ENCODE measurements around the gene MAN2A2. TPM values are rescaled to one million over a fixed set of nuclear protein-coding genes. Genes with fewer than 3 reads are reported as not detected.

The MAN2A2 gene
- total and polyA plus RNA-seq, 9 of the 15 experiments (the other 6 are each of a cell fraction or from before 2014, with no cell fraction given): 7.3 to 151 (median 43.4) TPM

GRCh38 chr15:90868261-90868689, 34.8 kb upstream of the MAN2A2 start, which contains the start of gene FURIN (continued):
- TF ChIP-seq YY1 (IDR thresholded peaks at IDR 0.05; ENCODE audit: borderline replicate concordance in 1 of 3, control insufficient read depth in 1 of 3, extremely low read depth in 1 of 3, insufficient read depth in 3 of 3, insufficient read length in 1 of 3, insufficient replicate concordance in 2 of 3, low read depth in 1 of 3, low read length in 2 of 3) (peak in 1 of 3 experiments; percentile 30), SRSF7 (optimal IDR thresholded peaks at IDR 0.05; ENCODE audit: low read depth, low read length) (no peak), ESRRA (IDR thresholded peaks at IDR 0.05; ENCODE audit: borderline replicate concordance, low read depth) (no peak), RHOXF2B (CRISPR knock-in tag; conservative IDR thresholded peaks at IDR 0.05) (no peak), MEF2A (IDR thresholded peaks at IDR 0.05; ENCODE audit: control insufficient read depth, low read depth, low read length) (no peak), TEAD1 (CRISPR knock-in tag; IDR thresholded peaks at IDR 0.05) (no peak; a peak in 1 of 4 replicates), POLR2A (conservative IDR thresholded peaks at IDR 0.05) (0 out of 2 replicates have a peak, but pooled peaks have one; percentile 21), TBP (optimal IDR thresholded peaks at IDR 0.05; ENCODE audit: low read depth, low read length) (peak; percentile 61), TCF7L2 (IDR thresholded peaks at IDR 0.05; ENCODE audit: low read depth, low read length) (no peak), SRF (CRISPR knock-in tag; IDR thresholded peaks at IDR 0.05) (peak in 1 of 2 experiments; percentile 47; a peak in 1 of 4 replicates), CHD4 (IDR thresholded peaks at IDR 0.05; ENCODE audit: insufficient read depth, insufficient replicate concordance, low read depth, low read length, poor library complexity, severe bottlenecking) (no peak), MIER1 (IDR thresholded peaks at IDR 0.05; ENCODE audit: low read depth) (no peak), CREM (IDR thresholded peaks at IDR 0.05; ENCODE audit: low read depth) (peak; percentile 23; the same call in 1 of the 2 replicates), ZBTB26 (CRISPR knock-in tag; IDR thresholded peaks at IDR 0.05) (no peak), DDX20 (tag; IDR thresholded peaks at IDR 0.05; ENCODE audit: low read depth) (no peak), FOXJ3 (CRISPR knock-in tag; IDR thresholded peaks at IDR 0.05) (no peak), GABPB2 (CRISPR knock-in tag; conservative IDR thresholded peaks at IDR 0.05) (no peak), CSDE1 (IDR thresholded peaks at IDR 0.05) (no peak)
- TF ChIP-seq, protein P1, sequence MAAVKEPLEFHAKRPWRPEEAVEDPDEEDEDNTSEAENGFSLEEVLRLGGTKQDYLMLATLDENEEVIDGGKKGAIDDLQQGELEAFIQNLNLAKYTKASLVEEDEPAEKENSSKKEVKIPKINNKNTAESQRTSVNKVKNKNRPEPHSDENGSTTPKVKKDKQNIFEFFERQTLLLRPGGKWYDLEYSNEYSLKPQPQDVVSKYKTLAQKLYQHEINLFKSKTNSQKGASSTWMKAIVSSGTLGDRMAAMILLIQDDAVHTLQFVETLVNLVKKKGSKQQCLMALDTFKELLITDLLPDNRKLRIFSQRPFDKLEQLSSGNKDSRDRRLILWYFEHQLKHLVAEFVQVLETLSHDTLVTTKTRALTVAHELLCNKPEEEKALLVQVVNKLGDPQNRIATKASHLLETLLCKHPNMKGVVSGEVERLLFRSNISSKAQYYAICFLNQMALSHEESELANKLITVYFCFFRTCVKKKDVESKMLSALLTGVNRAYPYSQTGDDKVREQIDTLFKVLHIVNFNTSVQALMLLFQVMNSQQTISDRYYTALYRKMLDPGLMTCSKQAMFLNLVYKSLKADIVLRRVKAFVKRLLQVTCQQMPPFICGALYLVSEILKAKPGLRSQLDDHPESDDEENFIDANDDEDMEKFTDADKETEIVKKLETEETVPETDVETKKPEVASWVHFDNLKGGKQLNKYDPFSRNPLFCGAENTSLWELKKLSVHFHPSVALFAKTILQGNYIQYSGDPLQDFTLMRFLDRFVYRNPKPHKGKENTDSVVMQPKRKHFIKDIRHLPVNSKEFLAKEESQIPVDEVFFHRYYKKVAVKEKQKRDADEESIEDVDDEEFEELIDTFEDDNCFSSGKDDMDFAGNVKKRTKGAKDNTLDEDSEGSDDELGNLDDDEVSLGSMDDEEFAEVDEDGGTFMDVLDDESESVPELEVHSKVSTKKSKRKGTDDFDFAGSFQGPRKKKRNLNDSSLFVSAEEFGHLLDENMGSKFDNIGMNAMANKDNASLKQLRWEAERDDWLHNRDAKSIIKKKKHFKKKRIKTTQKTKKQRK (IDR thresholded peaks at IDR 0.05; ENCODE audit: borderline replicate concordance, low read depth, low read length): no peak
- TF ChIP-seq, protein P2, sequence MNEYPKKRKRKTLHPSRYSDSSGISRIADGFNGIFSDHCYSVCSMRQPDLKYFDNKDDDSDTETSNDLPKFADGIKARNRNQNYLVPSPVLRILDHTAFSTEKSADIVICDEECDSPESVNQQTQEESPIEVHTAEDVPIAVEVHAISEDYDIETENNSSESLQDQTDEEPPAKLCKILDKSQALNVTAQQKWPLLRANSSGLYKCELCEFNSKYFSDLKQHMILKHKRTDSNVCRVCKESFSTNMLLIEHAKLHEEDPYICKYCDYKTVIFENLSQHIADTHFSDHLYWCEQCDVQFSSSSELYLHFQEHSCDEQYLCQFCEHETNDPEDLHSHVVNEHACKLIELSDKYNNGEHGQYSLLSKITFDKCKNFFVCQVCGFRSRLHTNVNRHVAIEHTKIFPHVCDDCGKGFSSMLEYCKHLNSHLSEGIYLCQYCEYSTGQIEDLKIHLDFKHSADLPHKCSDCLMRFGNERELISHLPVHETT (CRISPR knock-in tag; conservative IDR thresholded peaks at IDR 0.05 in 1 of 2, IDR thresholded peaks at IDR 0.05 in 1 of 2): 0 out of 4 replicates have a peak, but pooled peaks of 1 of the 2 experiments have one; percentile 30
- TF ChIP-seq, protein P3, sequence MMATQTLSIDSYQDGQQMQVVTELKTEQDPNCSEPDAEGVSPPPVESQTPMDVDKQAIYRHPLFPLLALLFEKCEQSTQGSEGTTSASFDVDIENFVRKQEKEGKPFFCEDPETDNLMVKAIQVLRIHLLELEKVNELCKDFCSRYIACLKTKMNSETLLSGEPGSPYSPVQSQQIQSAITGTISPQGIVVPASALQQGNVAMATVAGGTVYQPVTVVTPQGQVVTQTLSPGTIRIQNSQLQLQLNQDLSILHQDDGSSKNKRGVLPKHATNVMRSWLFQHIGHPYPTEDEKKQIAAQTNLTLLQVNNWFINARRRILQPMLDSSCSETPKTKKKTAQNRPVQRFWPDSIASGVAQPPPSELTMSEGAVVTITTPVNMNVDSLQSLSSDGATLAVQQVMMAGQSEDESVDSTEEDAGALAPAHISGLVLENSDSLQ (IDR thresholded peaks at IDR 0.05): peak; percentile 82
